ENCODE data around the gene NPHS1. TPM values are rescaled to one million over a fixed set of nuclear protein-coding genes. Genes with fewer than 3 reads are reported as not detected.

NPHS1 gene
- polyA plus RNA-seq, 1 experiment: not detected

DNA sequence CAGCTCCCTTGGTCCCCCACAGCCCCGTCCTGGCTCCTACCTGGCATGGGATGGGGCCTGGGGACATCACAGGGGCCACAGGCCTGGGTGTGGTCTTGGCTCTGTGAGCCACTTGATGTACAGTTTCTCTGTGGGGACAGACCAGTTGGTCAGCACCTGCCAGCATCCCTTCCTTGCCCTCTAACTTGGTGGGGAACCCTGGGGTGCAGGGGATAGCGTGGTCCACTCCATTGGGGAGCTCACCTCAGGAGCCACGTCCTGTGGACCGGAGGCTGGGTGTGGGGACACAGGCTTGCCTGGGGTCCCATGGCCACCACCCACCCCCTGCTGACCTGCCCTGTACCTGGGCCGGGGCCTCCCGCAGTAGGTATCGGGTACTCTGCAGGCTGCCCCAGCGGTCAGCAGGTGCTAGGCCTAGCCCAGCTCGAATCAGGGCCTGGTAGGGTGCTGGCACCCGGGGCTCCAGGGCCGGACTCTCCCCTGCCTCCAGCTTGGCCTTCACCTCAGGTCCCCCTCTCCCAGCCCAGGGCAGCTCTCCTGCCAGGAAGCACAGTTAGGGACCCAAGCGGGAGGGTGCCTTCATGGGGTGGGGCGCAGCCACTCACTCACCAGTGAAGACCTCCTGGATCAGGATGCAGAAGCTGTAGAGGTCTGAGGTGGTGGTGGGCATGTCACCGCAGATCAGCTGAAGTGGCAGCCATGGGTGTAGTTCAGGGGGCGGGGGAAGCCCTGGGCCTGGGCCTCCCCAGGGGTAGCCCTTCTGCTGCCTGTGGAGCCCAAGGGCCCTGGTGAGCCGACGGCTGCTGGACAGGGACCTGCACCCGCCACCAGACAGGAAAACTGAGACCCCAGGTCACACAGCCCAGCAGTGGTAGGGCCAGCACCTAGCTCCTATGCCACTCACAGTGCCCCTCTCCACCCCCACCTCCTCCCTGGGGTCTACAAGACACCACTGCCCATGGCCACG lies 62.0 kb downstream of the NPHS1 start:
- POLR2A ChIA-PET: no interaction called here
- Histone ChIP-seq H3K27me3 (ENCODE audit: control insufficient read depth, insufficient read depth, low read length) (no peaks in the 10 kb centered on the region), H3K4me3 (ENCODE audit: low read depth, low read length) (no peak overlapping the region), H3K27ac (ENCODE audit: low read depth, low read length) (no peak overlapping the region), H3K9me3 (ENCODE audit: control insufficient read depth, insufficient read depth, low read length) (no peaks in the 10 kb centered on the region)
- no peak for DNase-seq (ENCODE audit: low read depth, low spot score)
- TF ChIP-seq, protein P1, sequence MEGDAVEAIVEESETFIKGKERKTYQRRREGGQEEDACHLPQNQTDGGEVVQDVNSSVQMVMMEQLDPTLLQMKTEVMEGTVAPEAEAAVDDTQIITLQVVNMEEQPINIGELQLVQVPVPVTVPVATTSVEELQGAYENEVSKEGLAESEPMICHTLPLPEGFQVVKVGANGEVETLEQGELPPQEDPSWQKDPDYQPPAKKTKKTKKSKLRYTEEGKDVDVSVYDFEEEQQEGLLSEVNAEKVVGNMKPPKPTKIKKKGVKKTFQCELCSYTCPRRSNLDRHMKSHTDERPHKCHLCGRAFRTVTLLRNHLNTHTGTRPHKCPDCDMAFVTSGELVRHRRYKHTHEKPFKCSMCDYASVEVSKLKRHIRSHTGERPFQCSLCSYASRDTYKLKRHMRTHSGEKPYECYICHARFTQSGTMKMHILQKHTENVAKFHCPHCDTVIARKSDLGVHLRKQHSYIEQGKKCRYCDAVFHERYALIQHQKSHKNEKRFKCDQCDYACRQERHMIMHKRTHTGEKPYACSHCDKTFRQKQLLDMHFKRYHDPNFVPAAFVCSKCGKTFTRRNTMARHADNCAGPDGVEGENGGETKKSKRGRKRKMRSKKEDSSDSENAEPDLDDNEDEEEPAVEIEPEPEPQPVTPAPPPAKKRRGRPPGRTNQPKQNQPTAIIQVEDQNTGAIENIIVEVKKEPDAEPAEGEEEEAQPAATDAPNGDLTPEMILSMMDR (IDR thresholded peaks at IDR 0.05; ENCODE audit: low read depth, low read length): no peak
- CTCF ChIA-PET: no interaction called here

DNA sequence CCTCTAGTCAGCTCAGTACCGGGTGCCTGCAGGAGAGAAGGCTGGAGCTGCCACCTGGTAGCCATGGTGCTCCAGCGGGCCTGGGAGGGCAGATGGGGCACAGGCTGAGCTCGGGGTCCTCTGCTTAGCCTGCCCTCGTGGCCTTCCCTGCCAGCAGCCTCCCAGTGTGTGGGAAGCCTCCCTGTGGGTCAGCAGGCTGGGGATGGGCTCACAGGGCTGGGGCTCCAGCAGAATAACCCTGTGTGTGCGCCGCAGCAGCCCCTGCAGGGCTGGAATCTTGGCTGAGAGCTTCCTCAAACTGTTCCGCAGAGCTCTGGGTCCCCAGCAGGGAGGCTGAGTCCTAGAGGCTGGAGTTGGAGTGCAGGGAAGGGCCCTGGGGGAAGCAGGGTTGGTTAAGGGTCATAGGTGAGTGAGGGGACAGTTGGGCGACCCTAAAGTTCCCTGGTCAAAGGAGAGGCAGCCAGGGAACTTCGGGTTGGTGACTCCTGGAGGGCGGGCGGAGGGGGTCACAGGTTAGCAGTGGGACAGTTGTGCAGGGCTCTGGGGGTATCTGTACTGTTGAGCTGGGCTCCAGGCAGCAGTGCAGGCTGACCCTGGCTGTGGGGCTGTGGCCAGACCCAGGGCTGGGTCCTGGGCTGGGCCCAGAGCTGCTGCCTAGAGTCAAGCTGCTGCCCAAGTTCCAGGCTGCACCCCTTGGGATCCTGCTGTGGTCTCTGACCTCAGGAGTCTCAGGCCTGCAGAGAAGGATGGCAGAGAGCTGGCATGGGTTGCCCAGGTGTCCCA lies 62.9 kb downstream of the NPHS1 start:
- DNase-seq (ENCODE audit: low read depth, low spot score): no peak
- no peak overlapping the region for H3K27ac ChIP-seq (ENCODE audit: low read depth, low read length)
- H3K4me3 ChIP-seq (ENCODE audit: low read depth, low read length): no peak overlapping the region
- POLR2A ChIA-PET: no interaction called here
- no peaks in the 10 kb centered on the region for H3K9me3 ChIP-seq (ENCODE audit: control insufficient read depth, insufficient read depth, low read length)
- CTCF ChIA-PET: no interaction called here
- TF ChIP-seq, protein P1 (IDR thresholded peaks at IDR 0.05; ENCODE audit: low read depth, low read length): no peak
- no peaks in the 10 kb centered on the region for H3K27me3 ChIP-seq (ENCODE audit: control insufficient read depth, insufficient read depth, low read length)

DNA sequence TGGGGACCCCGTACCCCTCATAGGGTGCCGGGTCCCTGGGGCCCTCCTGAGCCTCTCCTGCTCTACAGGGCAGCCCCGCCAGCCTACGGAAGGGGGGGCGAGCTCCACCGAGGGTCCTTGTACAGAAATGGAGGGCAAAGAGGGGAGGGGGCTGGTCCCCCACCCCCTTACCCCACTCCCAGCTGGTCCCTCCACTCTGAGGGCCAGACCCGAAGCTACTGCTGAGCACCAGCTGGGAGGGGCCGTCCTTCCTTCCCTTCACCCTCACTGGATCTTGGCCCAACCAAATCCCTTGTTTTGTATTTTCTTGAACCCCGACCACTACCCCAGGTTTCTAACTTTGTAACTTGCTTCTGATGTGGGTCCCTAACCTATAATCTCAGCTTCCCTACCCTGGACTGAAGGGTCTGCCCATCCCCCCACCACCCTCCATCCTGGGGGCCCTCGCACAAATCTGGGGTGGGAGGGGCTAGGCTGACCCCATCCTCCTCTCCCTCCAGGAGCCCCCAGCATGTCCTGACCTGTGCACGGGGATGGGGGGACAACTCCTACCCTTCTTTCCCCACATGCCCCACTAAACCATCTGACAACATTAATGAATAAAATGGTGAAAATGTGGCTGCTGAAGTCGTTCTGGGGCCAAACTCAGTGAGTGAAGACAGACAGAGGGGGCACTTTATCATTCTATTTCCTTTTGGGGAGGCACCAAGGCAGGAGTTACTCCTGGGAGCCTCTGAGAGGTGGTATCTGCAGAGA lies 63.9 kb downstream of the NPHS1 start:
- TF ChIP-seq, protein P1 (IDR thresholded peaks at IDR 0.05; ENCODE audit: low read depth, low read length): no peak
- no peak for DNase-seq (ENCODE audit: low read depth, low spot score)
- Histone ChIP-seq H3K9me3 (ENCODE audit: control insufficient read depth, insufficient read depth, low read length) (no peaks in the 10 kb centered on the region), H3K27me3 (ENCODE audit: control insufficient read depth, insufficient read depth, low read length) (no peaks in the 10 kb centered on the region), H3K4me3 (ENCODE audit: low read depth, low read length) (no peak overlapping the region), H3K27ac (ENCODE audit: low read depth, low read length) (no peak overlapping the region)
- ChIA-PET POLR2A (no interaction called here), CTCF (no interaction called here)

DNA sequence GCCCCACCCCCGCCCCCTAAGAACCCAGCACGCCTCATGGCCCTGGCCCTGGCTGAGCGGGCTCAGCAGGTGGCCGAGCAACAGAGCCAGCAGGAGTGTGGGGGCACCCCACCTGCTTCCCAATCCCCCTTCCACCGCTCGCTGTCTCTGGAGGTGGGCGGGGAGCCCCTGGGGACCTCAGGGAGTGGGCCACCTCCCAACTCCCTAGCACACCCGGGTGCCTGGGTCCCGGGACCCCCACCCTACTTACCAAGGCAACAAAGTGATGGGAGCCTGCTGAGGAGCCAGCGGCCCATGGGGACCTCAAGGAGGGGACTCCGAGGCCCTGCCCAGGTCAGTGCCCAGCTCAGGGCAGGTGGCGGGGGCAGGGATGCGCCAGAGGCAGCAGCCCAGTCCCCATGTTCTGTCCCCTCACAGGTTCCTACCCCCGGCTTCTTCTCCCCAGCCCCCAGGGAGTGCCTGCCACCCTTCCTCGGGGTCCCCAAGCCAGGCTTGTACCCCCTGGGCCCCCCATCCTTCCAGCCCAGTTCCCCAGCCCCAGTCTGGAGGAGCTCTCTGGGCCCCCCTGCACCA lies 65.0 kb downstream of the NPHS1 start:
- no peak overlapping the region for H3K4me3 ChIP-seq (ENCODE audit: low read depth, low read length)
- no peaks in the 10 kb centered on the region for H3K9me3 ChIP-seq (ENCODE audit: control insufficient read depth, insufficient read depth, low read length)
- TF ChIP-seq, protein P1 (IDR thresholded peaks at IDR 0.05; ENCODE audit: low read depth, low read length): no peak
- ChIA-PET POLR2A (no interaction called here), CTCF (no interaction called here)
- no peaks in the 10 kb centered on the region for H3K27me3 ChIP-seq (ENCODE audit: control insufficient read depth, insufficient read depth, low read length)
- no peak overlapping the region for H3K27ac ChIP-seq (ENCODE audit: low read depth, low read length)
- DNase-seq (ENCODE audit: low read depth, low spot score): no peak
